IgD-negative memory B cell (primary cell): ENCODE results near the gene MACROD1. TPM values are rescaled to one million over a fixed set of nuclear protein-coding genes. Genes with fewer than 3 reads are reported as not detected.

ENCODE experiments used
- H3K27ac Mint-ChIP-seq, 3 donors: one replicate each; pipeline ENCODE4 v1.8.0; 2020 to 2022; ENCODE audit warnings: mild to moderate bottlenecking in 3 of 3, mixed read lengths in 3 of 3, moderate library complexity in 1 of 3
- H3K27me3 Mint-ChIP-seq: one replicate; pipeline ENCODE4 v1.8.0; 2021; ENCODE audit warnings: mixed read lengths
- H3K36me3 Mint-ChIP-seq: one replicate; pipeline ENCODE4 v1.8.0; 2020; ENCODE audit warnings: mild to moderate bottlenecking, mixed read lengths
- H3K4me1 Mint-ChIP-seq, 3 donors: one replicate each; pipeline ENCODE4 v1.8.0; 2020 to 2022; ENCODE audit warnings: mixed read lengths in 3 of 3, mild to moderate bottlenecking in 1 of 3
- H3K4me3 Mint-ChIP-seq, 4 donors: one replicate each; pipeline ENCODE4 v1.8.0; 2020 to 2022; ENCODE audit warnings: mild to moderate bottlenecking in 4 of 4, mixed read lengths in 4 of 4, moderate library complexity in 3 of 4
- H3K9me3 Mint-ChIP-seq, 3 donors: one replicate each; pipeline ENCODE4 v1.8.0; 2020 to 2021; ENCODE audit warnings: mixed read lengths in 3 of 3, mild to moderate bottlenecking in 1 of 3
- polyA plus RNA-seq: library from polyadenylated mRNA; unstranded; fragments of 300-500 nt; fragmentation: Illumina TruSeq; gene quantifications from one replicate; pipeline ENCODE4 v1.2.3, GENCODE V29; 2021

The MACROD1 gene
- polyA plus RNA-seq, 1 donor from 2014 or later = 9.7 TPM

- Mint-ChIP-seq H3K27ac (no peak overlapping the region), H3K36me3 (no peaks in the 10 kb centered on the region), H3K4me1 (peaks cover 4 to 9% (median 5%) of the 10 kb centered on the region in 3 donors), H3K9me3 (no peaks in the 10 kb centered on the region), H3K27me3 (peaks cover 4% of the 10 kb centered on the region), H3K4me3 (no peak overlapping the region)
Observed at GRCh38 chr11:64150481-64151239, 15.3 kb downstream of the MACROD1 start.

GRCh38 chr11:64150051-64150450 is 15.9 kb downstream of the MACROD1 start:
- Mint-ChIP-seq H3K27ac (peak overlapping the region in 1 of 3 donors; percentile 23), H3K4me1 (peaks cover 4 to 9% (median 5%) of the 10 kb centered on the region in 3 donors), H3K27me3 (peaks cover 4% of the 10 kb centered on the region), H3K36me3 (no peaks in the 10 kb centered on the region), H3K4me3 (no peak overlapping the region), H3K9me3 (no peaks in the 10 kb centered on the region)

- Mint-ChIP-seq H3K36me3 (no peaks in the 10 kb centered on the region), H3K9me3 (no peaks in the 10 kb centered on the region), H3K4me1 (peaks cover 4 to 8% (median 5%) of the 10 kb centered on the region in 3 donors), H3K27ac (peak overlapping the region in 2 of 3 donors; percentile 23 to 91), H3K27me3 (peaks cover 4% of the 10 kb centered on the region), H3K4me3 (no peak overlapping the region)
Observed at GRCh38 chr11:64148917-64149617, 16.8 kb downstream of the MACROD1 start.

GRCh38 chr11:64148226-64148916 is 17.5 kb downstream of the MACROD1 start:
- peak overlapping the region in 2 of 4 donors; percentile 17 to 43 for H3K4me3 Mint-ChIP-seq
- H3K27ac Mint-ChIP-seq = no peak overlapping the region
- H3K9me3 Mint-ChIP-seq = no peaks in the 10 kb centered on the region
- peaks cover 4 to 12% (median 5%) of the 10 kb centered on the region in 3 donors for H3K4me1 Mint-ChIP-seq
- H3K27me3 Mint-ChIP-seq = peaks cover 4% of the 10 kb centered on the region
- no peaks in the 10 kb centered on the region for H3K36me3 Mint-ChIP-seq

GRCh38 chr11:64146036-64146955 is 19.6 kb downstream of the MACROD1 start:
- Mint-ChIP-seq H3K27me3 (peaks cover 4% of the 10 kb centered on the region), H3K27ac (no peak overlapping the region)

GRCh38 chr11:64144587-64145472 is 21.1 kb downstream of the MACROD1 start:
- Mint-ChIP-seq H3K27ac (no peak overlapping the region), H3K27me3 (peaks cover 4% of the 10 kb centered on the region), H3K4me3 (no peak overlapping the region), H3K9me3 (no peaks in the 10 kb centered on the region), H3K4me1 (peaks cover 4 to 13% (median 5%) of the 10 kb centered on the region in 3 donors), H3K36me3 (no peaks in the 10 kb centered on the region)

More at GRCh38 chr11:64146036-64146955, 19.6 kb downstream of the MACROD1 start:
- Mint-ChIP-seq H3K4me3 (peak overlapping the region in 1 of 4 donors; percentile 13), H3K4me1 (peaks cover 4 to 13% (median 5%) of the 10 kb centered on the region in 3 donors), H3K9me3 (no peaks in the 10 kb centered on the region), H3K36me3 (no peaks in the 10 kb centered on the region)

GRCh38 chr11:64141081-64141783 is 24.7 kb downstream of the MACROD1 start:
- H3K36me3 Mint-ChIP-seq = no peaks in the 10 kb centered on the region
- H3K4me3 Mint-ChIP-seq = no peak overlapping the region
- H3K4me1 Mint-ChIP-seq = peaks cover 0 to 7% (median 0%) of the 10 kb centered on the region in 3 donors
- H3K9me3 Mint-ChIP-seq = no peaks in the 10 kb centered on the region
- H3K27ac Mint-ChIP-seq = no peak overlapping the region
- H3K27me3 Mint-ChIP-seq = no peaks in the 10 kb centered on the region

- H3K27me3 Mint-ChIP-seq = no peaks in the 10 kb centered on the region
- H3K4me1 Mint-ChIP-seq = peaks cover 0 to 7% (median 0%) of the 10 kb centered on the region in 3 donors
- H3K27ac Mint-ChIP-seq = no peak overlapping the region
- no peaks in the 10 kb centered on the region for H3K36me3 Mint-ChIP-seq
- H3K4me3 Mint-ChIP-seq = no peak overlapping the region
- H3K9me3 Mint-ChIP-seq = no peaks in the 10 kb centered on the region
Observed at GRCh38 chr11:64140082-64140481, 25.8 kb downstream of the MACROD1 start.

GRCh38 chr11:64139049-64139448 is 26.9 kb downstream of the MACROD1 start:
- Mint-ChIP-seq H3K27me3 (no peaks in the 10 kb centered on the region), H3K36me3 (no peaks in the 10 kb centered on the region), H3K9me3 (no peaks in the 10 kb centered on the region), H3K27ac (no peak overlapping the region), H3K4me3 (no peak overlapping the region), H3K4me1 (peaks cover 0 to 7% (median 0%) of the 10 kb centered on the region in 3 donors)

- H3K27ac Mint-ChIP-seq = no peak overlapping the region
- peaks cover 0 to 2% (median 0%) of the 10 kb centered on the region in 3 donors for H3K4me1 Mint-ChIP-seq
- no peaks in the 10 kb centered on the region for H3K36me3 Mint-ChIP-seq
- no peaks in the 10 kb centered on the region for H3K9me3 Mint-ChIP-seq
- H3K4me3 Mint-ChIP-seq = no peak overlapping the region
- no peaks in the 10 kb centered on the region for H3K27me3 Mint-ChIP-seq
Observed at GRCh38 chr11:64138398-64138797, 27.5 kb downstream of the MACROD1 start.

GRCh38 chr11:64136765-64137441 is 29.0 kb downstream of the MACROD1 start:
- no peak overlapping the region for H3K4me3 Mint-ChIP-seq
- no peak overlapping the region for H3K27ac Mint-ChIP-seq
- H3K9me3 Mint-ChIP-seq = no peaks in the 10 kb centered on the region
- no peaks in the 10 kb centered on the region for H3K4me1 Mint-ChIP-seq
- H3K36me3 Mint-ChIP-seq = no peaks in the 10 kb centered on the region
- no peaks in the 10 kb centered on the region for H3K27me3 Mint-ChIP-seq

GRCh38 chr11:64135711-64136110 is 30.2 kb downstream of the MACROD1 start:
- no peaks in the 10 kb centered on the region for H3K27me3 Mint-ChIP-seq

GRCh38 chr11:64134963-64135362 is 30.9 kb downstream of the MACROD1 start:
- no peaks in the 10 kb centered on the region for H3K4me1 Mint-ChIP-seq
- no peaks in the 10 kb centered on the region for H3K36me3 Mint-ChIP-seq
- H3K4me3 Mint-ChIP-seq = no peak overlapping the region
- no peaks in the 10 kb centered on the region for H3K27me3 Mint-ChIP-seq
- no peaks in the 10 kb centered on the region for H3K9me3 Mint-ChIP-seq
- H3K27ac Mint-ChIP-seq = no peak overlapping the region

More at GRCh38 chr11:64135711-64136110, 30.2 kb downstream of the MACROD1 start:
- Mint-ChIP-seq H3K4me1 (no peaks in the 10 kb centered on the region), H3K36me3 (no peaks in the 10 kb centered on the region), H3K9me3 (no peaks in the 10 kb centered on the region), H3K27ac (no peak overlapping the region), H3K4me3 (no peak overlapping the region)
